OCI-LY3 (cell line): Measurements from ENCODE around the gene ACBD6.

Source experiments
- EZH2phosphoT487 ChIP-seq: fragments of 200-600 bp; shearing (Covaris generic); IDR thresholded peaks from 2 replicates; pipeline ENCODE4 v1.6.1; 2018; ENCODE audit warnings: antibody characterized with exemption, mixed run types, low read depth
- TF ChIP-seq, protein P1 (sequence below): fragments of 200-600, 300-600 bp; sonication (generic); IDR thresholded peaks from 2 replicates; pipeline ENCODE4 v1.5.1; 2014; ENCODE audit warnings: antibody characterized with exemption, low read length, low read depth

DNA sequence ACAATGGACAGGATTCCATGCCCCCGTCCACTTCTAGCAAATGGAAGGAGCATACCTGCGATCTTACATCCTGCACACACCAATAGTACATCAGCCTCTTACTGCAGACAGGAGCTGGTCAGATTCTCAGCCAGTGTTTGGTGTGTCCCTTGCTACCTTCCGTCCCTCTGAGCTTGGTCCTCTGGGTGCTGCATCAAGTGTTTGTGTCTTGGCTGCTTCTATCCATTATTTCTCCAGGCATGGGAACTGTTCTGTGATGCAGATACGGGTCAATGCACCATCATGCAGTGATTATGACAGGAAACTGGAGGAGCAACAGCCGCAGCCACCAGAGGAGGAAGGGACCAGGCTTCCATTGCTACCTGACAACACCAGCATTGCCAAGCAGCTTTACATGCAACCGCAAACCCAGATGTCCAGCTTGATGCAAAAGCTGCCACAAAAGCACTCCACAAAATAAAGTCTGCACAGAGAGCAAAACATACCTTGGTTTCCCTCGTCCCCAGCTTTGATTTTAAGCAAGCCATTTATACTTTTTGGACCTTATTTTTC, 34.5 kb upstream of the ACBD6 start:
- TF ChIP-seq, protein P1, sequence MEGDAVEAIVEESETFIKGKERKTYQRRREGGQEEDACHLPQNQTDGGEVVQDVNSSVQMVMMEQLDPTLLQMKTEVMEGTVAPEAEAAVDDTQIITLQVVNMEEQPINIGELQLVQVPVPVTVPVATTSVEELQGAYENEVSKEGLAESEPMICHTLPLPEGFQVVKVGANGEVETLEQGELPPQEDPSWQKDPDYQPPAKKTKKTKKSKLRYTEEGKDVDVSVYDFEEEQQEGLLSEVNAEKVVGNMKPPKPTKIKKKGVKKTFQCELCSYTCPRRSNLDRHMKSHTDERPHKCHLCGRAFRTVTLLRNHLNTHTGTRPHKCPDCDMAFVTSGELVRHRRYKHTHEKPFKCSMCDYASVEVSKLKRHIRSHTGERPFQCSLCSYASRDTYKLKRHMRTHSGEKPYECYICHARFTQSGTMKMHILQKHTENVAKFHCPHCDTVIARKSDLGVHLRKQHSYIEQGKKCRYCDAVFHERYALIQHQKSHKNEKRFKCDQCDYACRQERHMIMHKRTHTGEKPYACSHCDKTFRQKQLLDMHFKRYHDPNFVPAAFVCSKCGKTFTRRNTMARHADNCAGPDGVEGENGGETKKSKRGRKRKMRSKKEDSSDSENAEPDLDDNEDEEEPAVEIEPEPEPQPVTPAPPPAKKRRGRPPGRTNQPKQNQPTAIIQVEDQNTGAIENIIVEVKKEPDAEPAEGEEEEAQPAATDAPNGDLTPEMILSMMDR, result no peak
- no peak for TF ChIP-seq EZH2phosphoT487
